T-helper 1 cell (primary cell): ENCODE results near the gene CDC45.
"Not testable (repeated sequence)": the region's sequence is repeated elsewhere in the genome, so short reads cannot be mapped to it uniquely, and the experiment has no call there.

Experiments
- DNase-seq, 5 donors: peaks; one replicate each; pipeline ENCODE4 v3.0.0-alpha.2; 2012 to 2020
- total RNA-seq, 4 donors: gene quantifications; one replicate each; lab custom pipeline; 2026; lab: John Stamatoyannopoulos, UW

CDC45 gene
- total RNA-seq: 0 to 2.8 (median 0.91) reads per million in 4 donors

GRCh38 chr22:19479355-19480172 lies at the start of gene CDC45:
CDC45 (plus strand) TSS chr22:19479920; CDS start chr22:19479969, 49 bp downstream.
- DNase-seq: peak; percentile 84 to 97 (median 91)

- peak in 3 of 5 donors; percentile 37 to 68 (median 38) for DNase-seq
These were observed 49.5 kb upstream of the CDC45 start for GRCh38 chr22:19429950-19430889.

GRCh38 chr22:19430890-19431541 lies 48.7 kb upstream of the CDC45 start:
- peak in 2 of 5 donors; percentile 17 to 28 for DNase-seq

GRCh38 chr22:19431649-19432132 lies 48.0 kb upstream of the CDC45 start, which contains the start of gene HIRA:
HIRA (minus strand) TSS chr22:19431733; CDS start chr22:19431476, 257 bp downstream.
- peak; percentile 63 to 85 (median 78) for DNase-seq

GRCh38 chr22:19432133-19432851 lies 47.4 kb upstream of the CDC45 start, which contains the start of gene MRPL40:
MRPL40 (plus strand) TSS chr22:19432545; CDS start chr22:19432555, 10 bp downstream.
- DNase-seq: peak; percentile 70 to 94 (median 76)

- DNase-seq: no peak
These were observed 45.3 kb upstream of the CDC45 start for GRCh38 chr22:19434401-19434800.

GRCh38 chr22:19434829-19435580 lies 44.7 kb upstream of the CDC45 start:
- no peak for DNase-seq

- DNase-seq: not testable (repeated sequence)
These were observed 43.1 kb upstream of the CDC45 start for GRCh38 chr22:19436444-19437161.

GRCh38 chr22:19438298-19438697 lies 41.4 kb upstream of the CDC45 start:
- DNase-seq: no peak

- DNase-seq: no peak
These were observed 39.1 kb upstream of the CDC45 start for GRCh38 chr22:19440411-19441195.

GRCh38 chr22:19442166-19442565 lies 37.6 kb upstream of the CDC45 start:
- no peak for DNase-seq

- no peak for DNase-seq
These were observed 36.0 kb upstream of the CDC45 start for GRCh38 chr22:19443544-19444211.

GRCh38 chr22:19445279-19445982 lies 34.3 kb upstream of the CDC45 start:
- not testable (repeated sequence) for DNase-seq

- DNase-seq: no peak
These were observed 33.0 kb upstream of the CDC45 start for GRCh38 chr22:19446603-19447329.

GRCh38 chr22:19447330-19448075 lies 32.2 kb upstream of the CDC45 start, which contains the start of gene C22orf39:
C22orf39 (minus strand) TSS chr22:19447711; CDS start chr22:19447688, 23 bp downstream.
- DNase-seq: peak; percentile 78 to 93 (median 85)

GRCh38 chr22:19448076-19448607 lies 31.6 kb upstream of the CDC45 start:
- peak in 1 of 5 donors; percentile 35 for DNase-seq
